Nephron (organoid): ENCODE measurements around the gene ASS1.
A peak's percentile ranks its signal among the peaks of the same experiment; 100 is the strongest.

ENCODE experiments used
- H3K27ac Mint-ChIP-seq, 3 experiments: 2 replicates each; pipeline ENCODE4 v1.8.0; 2020; ENCODE audit warnings: mixed read lengths in 3 of 3, mild to moderate bottlenecking in 2 of 3, moderate library complexity in 1 of 3
- H3K27me3 Mint-ChIP-seq: 2 replicates; pipeline ENCODE4 v1.8.0; 2021; ENCODE audit warnings: low read depth, mild to moderate bottlenecking, moderate library complexity, mixed read lengths
- H3K36me3 Mint-ChIP-seq: 2 replicates; pipeline ENCODE4 v1.8.0; 2020; ENCODE audit warnings: low read depth, mixed read lengths
- H3K4me1 Mint-ChIP-seq: 2 replicates; pipeline ENCODE4 v1.8.0; 2020; ENCODE audit warnings: mixed read lengths
- H3K4me3 Mint-ChIP-seq, 3 experiments: 2 replicates each; pipeline ENCODE4 v1.8.0; 2020; ENCODE audit warnings: mild to moderate bottlenecking in 3 of 3, mixed read lengths in 3 of 3, moderate library complexity in 2 of 3
- H3K9me3 Mint-ChIP-seq: 2 replicates; pipeline ENCODE4 v1.8.0; 2020; ENCODE audit warnings: mixed read lengths
- TF ChIP-seq, protein P1 (sequence below), 3 experiments: fragments of 200-600 bp; sonication (generic); IDR thresholded peaks; one replicate each; pipeline ENCODE4 v1.5.0; 2021; ENCODE audit warnings: antibody characterized with exemption in 3 of 3; ENCODE audit not compliant: unreplicated experiment in 3 of 3

Gene ASS1

DNA sequence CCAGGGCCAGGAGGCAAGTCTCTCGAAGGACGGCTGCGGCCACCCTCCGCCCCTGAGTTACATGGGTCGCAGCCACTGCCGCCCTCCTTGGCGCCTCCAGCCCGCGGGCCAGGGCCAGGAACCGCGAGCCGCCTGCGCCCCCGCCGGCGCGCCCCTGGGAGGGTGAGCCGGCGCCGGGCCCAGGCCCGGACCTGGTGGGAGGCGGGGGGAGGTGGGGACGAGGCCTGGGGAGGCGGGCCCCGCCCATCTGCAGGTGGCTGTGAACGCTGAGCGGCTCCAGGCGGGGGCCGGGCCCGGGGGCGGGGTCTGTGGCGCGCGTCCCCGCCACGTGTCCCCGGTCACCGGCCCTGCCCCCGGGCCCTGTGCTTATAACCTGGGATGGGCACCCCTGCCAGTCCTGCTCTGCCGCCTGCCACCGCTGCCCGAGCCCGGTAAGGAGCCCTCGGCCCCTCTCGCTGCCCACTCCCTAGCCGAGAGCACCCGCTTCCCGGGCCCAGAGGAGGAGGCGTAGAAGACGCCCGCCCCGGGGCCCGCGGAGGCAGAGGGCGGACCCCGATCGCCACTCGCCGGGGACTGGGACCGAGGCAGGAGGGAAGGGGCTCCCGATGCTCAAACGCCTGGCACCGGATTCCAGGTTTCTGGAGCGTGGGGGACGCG lies at the start of gene ASS1:
Gene ASS1, plus strand, starts transcription at position 397 of the 657 bp plus-strand sequence. CDS start 7,268 bp downstream, outside the sequence.
- TF ChIP-seq, protein P1, sequence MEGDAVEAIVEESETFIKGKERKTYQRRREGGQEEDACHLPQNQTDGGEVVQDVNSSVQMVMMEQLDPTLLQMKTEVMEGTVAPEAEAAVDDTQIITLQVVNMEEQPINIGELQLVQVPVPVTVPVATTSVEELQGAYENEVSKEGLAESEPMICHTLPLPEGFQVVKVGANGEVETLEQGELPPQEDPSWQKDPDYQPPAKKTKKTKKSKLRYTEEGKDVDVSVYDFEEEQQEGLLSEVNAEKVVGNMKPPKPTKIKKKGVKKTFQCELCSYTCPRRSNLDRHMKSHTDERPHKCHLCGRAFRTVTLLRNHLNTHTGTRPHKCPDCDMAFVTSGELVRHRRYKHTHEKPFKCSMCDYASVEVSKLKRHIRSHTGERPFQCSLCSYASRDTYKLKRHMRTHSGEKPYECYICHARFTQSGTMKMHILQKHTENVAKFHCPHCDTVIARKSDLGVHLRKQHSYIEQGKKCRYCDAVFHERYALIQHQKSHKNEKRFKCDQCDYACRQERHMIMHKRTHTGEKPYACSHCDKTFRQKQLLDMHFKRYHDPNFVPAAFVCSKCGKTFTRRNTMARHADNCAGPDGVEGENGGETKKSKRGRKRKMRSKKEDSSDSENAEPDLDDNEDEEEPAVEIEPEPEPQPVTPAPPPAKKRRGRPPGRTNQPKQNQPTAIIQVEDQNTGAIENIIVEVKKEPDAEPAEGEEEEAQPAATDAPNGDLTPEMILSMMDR (IDR thresholded peaks at IDR 0.05; ENCODE audit: unreplicated experiment in 3 of 3): no peak
- Mint-ChIP-seq H3K4me3 (peak within 1 kb of the TSS; percentile 86 to 95 (median 88)), H3K36me3 (peaks cover 5% of the 10 kb centered on the region), H3K4me1 (peaks cover 33% of the 10 kb centered on the region), H3K27me3 (peaks cover 29% of the 10 kb centered on the region), H3K27ac (peak within 1 kb of the TSS; percentile 95 to 99 (median 96)), H3K9me3 (peaks cover 16% of the 10 kb centered on the region)

DNA sequence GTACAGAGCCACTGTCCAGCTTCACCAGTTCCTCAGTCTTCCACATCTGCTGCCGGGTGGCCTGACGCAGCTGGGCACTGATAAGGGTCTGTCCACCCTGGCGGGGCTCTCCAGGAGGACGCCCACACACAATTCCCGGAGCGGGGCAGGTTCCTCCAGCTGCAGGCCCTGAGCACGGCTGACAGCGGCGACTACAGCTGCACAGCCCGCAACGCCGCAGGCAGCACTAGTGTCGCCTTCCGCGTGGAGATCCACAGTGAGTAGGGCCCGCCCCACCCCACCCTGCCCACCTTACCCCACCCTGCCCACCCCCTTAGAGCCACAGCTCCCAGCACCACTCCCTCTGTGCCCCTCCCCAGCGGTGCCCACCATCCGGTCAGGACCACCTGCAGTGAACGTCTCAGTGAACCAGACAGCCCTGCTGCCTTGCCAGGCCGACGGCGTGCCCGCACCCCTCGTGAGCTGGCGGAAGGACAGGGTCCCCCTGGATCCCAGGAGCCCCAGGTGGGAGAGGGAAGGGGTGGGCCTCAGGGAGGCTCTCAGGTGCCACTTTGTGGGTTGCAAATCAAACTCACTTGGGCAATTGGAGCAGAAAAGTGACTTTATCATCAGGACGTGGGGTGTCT lies 48.8 kb upstream of the ASS1 start:
- H3K27ac Mint-ChIP-seq: no peak overlapping the region
- peaks cover 10% of the 10 kb centered on the region for H3K27me3 Mint-ChIP-seq
- H3K4me1 Mint-ChIP-seq: no peaks in the 10 kb centered on the region
- TF ChIP-seq, protein P1 (IDR thresholded peaks at IDR 0.05; ENCODE audit: unreplicated experiment in 3 of 3): no peak
- H3K9me3 Mint-ChIP-seq: no peaks in the 10 kb centered on the region
- no peak overlapping the region for H3K4me3 Mint-ChIP-seq
- H3K36me3 Mint-ChIP-seq: no peaks in the 10 kb centered on the region

DNA sequence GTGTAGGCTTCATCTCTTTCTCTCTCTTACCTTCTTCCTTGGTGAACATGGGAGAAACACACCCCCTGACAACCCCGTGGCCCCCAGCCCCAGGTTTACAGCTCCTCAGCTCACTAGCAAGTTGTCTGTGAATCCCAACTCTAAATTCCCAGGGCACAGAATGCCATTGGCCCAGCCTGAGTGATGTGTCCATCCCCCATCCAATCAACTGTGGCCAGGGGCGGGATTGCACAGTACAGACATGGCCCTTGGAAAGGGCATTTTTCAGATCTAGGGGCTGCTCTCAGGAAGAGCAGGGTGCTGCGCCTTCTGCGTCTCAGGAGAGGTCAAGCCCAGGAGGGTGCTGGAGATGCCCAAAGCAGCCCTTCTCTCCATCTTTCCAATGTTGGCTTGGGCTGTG lies 48.2 kb upstream of the ASS1 start:
- no peaks in the 10 kb centered on the region for H3K36me3 Mint-ChIP-seq
- no peak overlapping the region for H3K27ac Mint-ChIP-seq
- peaks cover 10% of the 10 kb centered on the region for H3K27me3 Mint-ChIP-seq
- H3K4me3 Mint-ChIP-seq: no peak overlapping the region
- H3K4me1 Mint-ChIP-seq: no peaks in the 10 kb centered on the region
- H3K9me3 Mint-ChIP-seq: no peaks in the 10 kb centered on the region
- TF ChIP-seq, protein P1 (IDR thresholded peaks at IDR 0.05; ENCODE audit: unreplicated experiment in 3 of 3): no peak

DNA sequence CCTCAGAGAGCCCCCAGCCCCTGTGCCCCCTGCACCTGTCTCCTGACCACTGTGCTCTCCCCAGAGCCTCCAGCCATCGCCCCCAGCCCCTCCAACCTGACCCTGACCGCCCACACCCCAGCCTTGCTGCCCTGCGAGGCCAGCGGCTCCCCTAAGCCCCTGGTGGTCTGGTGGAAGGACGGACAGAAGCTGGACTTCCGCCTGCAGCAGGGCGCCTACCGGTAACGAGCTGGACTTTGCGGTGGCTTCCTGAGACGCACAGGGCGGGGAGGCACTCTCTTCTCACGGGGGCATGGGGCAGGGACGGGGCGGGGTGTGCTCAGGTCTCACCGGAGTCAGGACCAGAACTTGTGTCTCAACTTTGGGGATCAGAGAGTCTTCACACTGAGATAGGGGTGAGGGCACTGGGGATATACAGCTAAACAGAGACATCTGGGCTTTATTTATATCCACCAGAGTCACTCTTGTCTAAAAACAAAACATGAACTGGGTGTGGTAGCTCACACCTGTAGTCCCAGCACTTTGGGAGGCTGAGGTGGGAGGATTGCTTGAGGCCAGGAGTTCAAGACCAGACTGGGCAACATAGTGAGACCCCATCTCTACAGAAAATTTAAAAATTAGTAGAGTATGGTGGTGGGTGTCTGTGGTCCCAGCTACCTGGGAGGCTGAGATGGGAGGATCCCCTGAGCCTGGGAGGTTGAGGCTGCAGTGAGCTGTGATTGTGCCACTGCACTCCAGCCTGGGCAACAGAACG lies 46.1 kb upstream of the ASS1 start:
- TF ChIP-seq, protein P1 (IDR thresholded peaks at IDR 0.05; ENCODE audit: unreplicated experiment in 3 of 3): no peak
- Mint-ChIP-seq H3K27ac (no peak overlapping the region), H3K36me3 (no peaks in the 10 kb centered on the region), H3K27me3 (peaks cover 13% of the 10 kb centered on the region), H3K9me3 (no peaks in the 10 kb centered on the region), H3K4me1 (no peaks in the 10 kb centered on the region), H3K4me3 (no peak overlapping the region)

DNA sequence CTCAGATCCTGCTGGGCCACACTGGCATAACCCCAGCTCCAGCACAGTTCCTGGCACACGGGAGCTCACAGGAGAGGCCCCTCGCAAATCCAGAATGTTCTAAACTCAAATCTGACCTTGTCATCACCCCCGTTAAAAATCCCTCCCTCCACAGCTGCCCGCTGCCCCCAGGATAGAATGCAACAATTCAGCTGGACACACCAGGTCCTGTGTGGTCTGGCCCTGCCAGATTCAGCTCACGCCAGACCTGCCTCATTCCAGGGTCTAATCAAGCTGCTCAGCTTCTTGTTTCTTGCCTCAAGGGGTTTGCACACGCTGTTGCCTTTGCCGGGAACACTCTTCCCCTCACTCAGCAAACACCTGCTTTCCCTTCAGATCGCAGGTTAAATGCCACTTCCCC lies 45.0 kb upstream of the ASS1 start:
- Mint-ChIP-seq H3K4me1 (no peaks in the 10 kb centered on the region), H3K9me3 (no peaks in the 10 kb centered on the region), H3K4me3 (no peak overlapping the region), H3K27me3 (peaks cover 10% of the 10 kb centered on the region), H3K36me3 (no peaks in the 10 kb centered on the region), H3K27ac (peak overlapping the region in 2 of 3 experiments; percentile 25 to 53)
- TF ChIP-seq, protein P1 (IDR thresholded peaks at IDR 0.05; ENCODE audit: unreplicated experiment in 3 of 3): no peak
